ENCODE data around the gene S1PR2.
"Not testable (repeated sequence)": the region's sequence is repeated elsewhere in the genome, so short reads cannot be mapped to it uniquely, and the experiment has no call there.

Gene S1PR2

GRCh38 chr19:10224337-10224736 lies 6.8 kb downstream of the S1PR2 start:
- no peak for DNase-seq (ENCODE audit: low read depth in 3 of 3)

DNA sequence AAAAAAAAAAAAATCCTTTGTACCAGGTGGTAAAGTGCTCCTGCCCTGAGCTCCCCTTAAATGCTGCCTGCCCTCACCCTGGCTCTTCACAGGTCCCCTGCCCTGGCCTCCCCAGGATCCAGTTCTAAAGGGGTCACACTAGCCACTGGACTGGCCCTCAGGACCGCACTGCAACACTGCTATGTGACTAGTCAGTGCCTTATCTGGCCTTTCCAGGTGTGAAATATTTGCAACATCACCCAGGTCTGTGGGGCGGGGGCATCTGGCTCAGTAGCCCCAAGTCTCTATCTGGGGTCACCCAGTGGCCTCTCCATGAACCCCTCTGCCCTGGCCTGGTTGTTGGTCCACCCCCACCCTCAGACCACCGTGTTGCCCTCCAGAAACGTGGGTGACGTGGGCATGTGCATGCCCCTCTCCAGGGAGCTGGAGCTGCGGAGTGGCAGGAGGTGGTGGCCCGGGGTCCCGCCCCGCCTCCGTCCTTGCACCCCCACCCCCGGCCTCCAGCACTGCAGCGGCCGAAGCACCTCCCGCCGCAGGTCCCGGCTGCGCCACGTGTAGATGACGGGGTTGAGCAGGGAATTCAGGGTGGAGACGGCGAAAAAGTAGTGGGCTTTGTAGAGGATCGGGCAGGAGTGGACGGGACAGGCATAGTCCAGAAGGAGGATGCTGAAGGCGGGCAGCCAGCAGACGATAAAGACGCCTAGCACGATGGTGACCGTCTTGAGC lies 7.5 kb downstream of the S1PR2 start:
- no peak for DNase-seq (ENCODE audit: low read depth in 3 of 3)

GRCh38 chr19:10222201-10222890 lies 8.8 kb downstream of the S1PR2 start:
- no peak for DNase-seq (ENCODE audit: low read depth in 3 of 3)

DNA sequence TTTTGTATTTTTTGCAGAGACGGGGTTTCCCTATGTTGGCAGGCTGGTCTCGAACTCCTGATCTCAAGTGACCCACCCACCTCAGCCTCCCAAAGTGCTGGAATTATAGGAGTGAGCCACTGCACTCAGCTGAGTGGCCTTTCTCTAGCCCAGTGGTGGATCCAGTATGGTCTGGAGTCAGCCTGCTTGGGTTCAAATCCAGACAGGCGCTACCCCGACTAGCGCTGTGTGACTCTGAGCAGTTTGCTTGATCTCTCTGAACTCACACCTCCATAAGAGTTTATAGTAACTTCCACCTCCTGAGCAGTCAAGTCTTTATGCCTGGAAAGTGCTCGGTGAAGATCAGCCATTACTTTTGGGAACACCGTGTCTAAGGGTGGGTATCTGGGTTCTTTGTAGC lies 10.4 kb downstream of the S1PR2 start:
- no peak for DNase-seq (ENCODE audit: low read depth in 3 of 3)

- peak in 1 of 3 experiments; percentile 23 for DNase-seq (ENCODE audit: low read depth in 3 of 3)
Measured at GRCh38 chr19:10219678-10220077, 11.5 kb downstream of the S1PR2 start.

- no peak for DNase-seq (ENCODE audit: low read depth in 3 of 3)
Measured at GRCh38 chr19:10217085-10217484, 14.0 kb downstream of the S1PR2 start.

DNA sequence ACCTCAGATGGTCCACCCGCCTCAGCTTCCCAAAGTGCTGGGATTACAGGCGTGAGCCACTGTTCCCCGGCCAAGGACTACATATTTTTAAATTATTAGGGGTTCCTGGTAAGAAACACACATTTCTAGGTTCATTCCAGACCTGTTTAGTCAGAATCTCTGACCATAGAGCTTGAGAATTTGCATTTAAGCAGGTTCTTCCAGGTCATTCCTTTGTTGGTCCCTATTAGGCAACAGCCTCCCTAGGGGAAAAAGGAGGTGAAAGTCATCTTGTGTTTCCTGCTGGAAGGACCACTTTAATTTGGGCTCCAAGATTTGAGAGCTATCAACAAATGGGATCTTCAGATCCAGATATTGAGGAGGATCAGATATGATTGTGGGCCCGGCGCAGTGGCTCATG lies 16.3 kb downstream of the S1PR2 start:
- no peak for DNase-seq (ENCODE audit: low read depth in 3 of 3)

- no peak for DNase-seq (ENCODE audit: low read depth in 3 of 3)
Measured at GRCh38 chr19:10211691-10212090, 19.4 kb downstream of the S1PR2 start.

DNA sequence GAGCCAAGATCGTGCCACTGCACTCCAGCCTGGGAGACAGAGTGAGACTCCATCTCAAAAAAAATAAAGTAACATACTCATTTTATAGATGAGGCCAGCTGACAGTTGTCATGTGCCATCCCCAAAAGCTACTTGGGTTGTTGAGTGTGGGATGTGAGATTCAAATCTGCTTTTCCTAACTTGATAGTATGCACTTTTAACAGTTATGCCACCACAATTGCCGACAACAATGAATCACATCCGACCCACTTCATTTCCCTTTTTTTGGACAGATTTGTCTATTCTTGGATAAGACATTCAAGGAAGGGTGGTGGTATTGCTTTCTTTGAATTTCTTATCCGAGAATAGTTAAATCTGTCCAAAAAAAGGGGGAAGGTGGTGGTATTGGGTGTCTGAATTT lies 20.1 kb downstream of the S1PR2 start:
- no peak for DNase-seq (ENCODE audit: low read depth in 3 of 3)

DNA sequence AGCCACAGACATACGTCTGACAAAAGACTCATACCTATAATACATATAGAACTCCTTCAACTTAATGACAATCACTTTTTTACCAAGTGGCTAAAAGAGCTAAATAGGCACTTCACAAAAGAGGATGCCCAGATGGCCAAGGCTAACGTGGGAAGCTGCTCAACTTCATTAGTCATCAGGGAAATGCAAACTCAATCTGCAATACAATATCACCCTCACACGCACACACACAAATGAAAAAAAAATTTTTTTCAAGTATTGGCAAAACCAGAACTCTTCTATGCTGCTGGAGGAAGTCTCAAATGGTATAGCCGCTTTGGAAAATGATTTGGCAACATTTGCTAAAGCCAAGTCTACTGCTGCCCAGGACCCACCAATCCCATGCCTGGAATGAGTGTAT lies 21.8 kb downstream of the S1PR2 start:
- no peak for DNase-seq (ENCODE audit: low read depth in 3 of 3)

DNA sequence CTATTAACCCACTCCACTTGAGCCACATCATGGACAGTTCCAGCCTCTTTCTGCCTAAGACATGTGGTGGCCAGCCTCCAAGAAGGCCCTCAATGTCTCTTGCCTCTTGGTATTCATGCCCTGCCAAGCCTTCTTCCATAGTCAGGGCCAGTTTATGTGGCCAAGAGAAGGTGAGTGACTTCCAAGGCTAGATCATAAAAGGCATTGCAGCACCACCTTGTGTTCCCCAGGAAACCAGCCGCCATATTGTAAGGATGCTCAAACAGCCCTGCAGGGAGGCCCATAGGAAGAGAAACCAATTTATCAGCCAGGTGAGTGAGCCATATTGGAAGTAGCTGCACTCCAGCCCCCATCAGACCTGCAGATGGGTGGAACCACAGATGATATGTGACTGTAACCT lies 24.1 kb downstream of the S1PR2 start:
- DNase-seq (ENCODE audit: low read depth in 3 of 3) = no peak

DNA sequence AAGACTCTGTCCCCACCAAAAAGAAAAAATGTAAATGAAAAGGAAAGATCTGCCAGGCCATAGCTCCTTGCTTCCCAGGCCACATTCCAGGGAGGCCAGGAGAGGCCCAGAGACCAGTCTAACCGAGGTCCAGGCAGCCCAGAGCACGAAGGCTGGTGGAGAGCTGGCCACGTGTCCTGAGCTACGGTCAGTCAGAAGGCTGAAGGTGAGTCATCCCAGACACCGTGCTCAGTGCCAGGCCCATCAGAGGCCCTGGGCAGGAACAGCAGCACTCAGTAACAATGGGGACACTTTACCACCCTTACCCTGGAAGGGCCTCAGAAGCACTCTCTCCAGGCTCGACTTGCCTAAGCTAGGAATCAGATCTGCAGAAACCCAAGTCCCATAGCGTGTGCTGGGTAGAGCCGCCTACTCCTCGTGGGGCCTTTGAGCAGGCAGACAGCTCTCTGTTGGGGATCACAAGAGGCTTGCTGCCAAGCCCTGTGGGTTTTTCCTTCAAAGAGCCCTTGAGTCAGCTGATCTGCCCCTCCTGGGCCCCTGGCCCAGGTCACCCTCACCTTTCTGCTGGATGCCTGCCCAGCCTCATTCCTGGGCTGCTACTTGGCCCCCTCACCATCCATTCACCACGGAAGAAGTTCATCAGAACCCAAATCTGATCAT lies 24.8 kb downstream of the S1PR2 start:
- no peak for DNase-seq (ENCODE audit: low read depth in 3 of 3)

GRCh38 chr19:10205636-10206035 lies 25.5 kb downstream of the S1PR2 start:
- no peak for DNase-seq (ENCODE audit: low read depth in 3 of 3)

GRCh38 chr19:10203686-10204085 lies 27.4 kb downstream of the S1PR2 start:
- no peak for DNase-seq (ENCODE audit: low read depth in 3 of 3)

- no peak for DNase-seq (ENCODE audit: low read depth in 3 of 3)
Measured at GRCh38 chr19:10201176-10201575, 30.0 kb downstream of the S1PR2 start.

GRCh38 chr19:10200101-10200500 lies 31.0 kb downstream of the S1PR2 start:
- not testable (repeated sequence) for DNase-seq (ENCODE audit: low read depth in 3 of 3)

GRCh38 chr19:10198889-10199644 lies 32.1 kb downstream of the S1PR2 start:
- not testable (repeated sequence) for DNase-seq (ENCODE audit: low read depth in 3 of 3)

- DNase-seq (ENCODE audit: low read depth in 3 of 3) = no peak
Measured at GRCh38 chr19:10195199-10195519, 36.0 kb downstream of the S1PR2 start.

GRCh38 chr19:10194500-10195198 lies 36.5 kb downstream of the S1PR2 start, which contains the start of gene DNMT1:
Gene DNMT1, minus strand, starts transcription at chr19:10194953. Its CDS starts 54 bp downstream, at chr19:10194899.
- peak; percentile 94 to 98 (median 97) for DNase-seq (ENCODE audit: low read depth in 3 of 3)

- peak in 2 of 3 experiments; percentile 3 to 8 for DNase-seq (ENCODE audit: low read depth in 3 of 3)
Measured at GRCh38 chr19:10193790-10194499, 37.2 kb downstream of the S1PR2 start.

DNA sequence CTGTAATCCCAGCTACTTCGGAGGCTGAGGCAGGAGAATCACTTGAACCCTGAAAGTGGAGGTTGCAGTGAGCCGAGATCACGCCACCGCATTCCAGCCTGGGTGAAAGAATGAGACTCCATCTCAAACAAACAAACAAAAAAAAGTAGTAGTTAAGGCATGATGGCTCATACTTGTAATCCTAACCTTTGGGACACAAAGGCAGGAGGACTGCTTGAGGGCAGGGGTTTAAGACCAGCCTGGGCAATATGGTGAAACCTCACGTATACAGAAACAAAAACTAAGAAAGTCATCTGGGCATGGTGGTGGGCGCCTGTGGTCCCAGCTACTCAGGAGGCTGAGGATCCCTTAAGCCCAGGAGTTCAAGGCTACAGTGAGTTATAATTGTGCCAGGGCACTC lies 38.2 kb downstream of the S1PR2 start:
- DNase-seq (ENCODE audit: low read depth in 3 of 3) = no peak

Data from stimulated activated CD4-positive, alpha-beta T cell treated with anti-CD3 and anti-CD28 coated beads, TNF-alpha, amount 100 ng/mL, for 4 hours (primary cell).